Measurements from ENCODE around the gene TMEM132D.

TMEM132D gene

GRCh38 chr12:129530984-129531383 lies 372.8 kb downstream of the TMEM132D start:
- DNase-seq, result no peak

DNA sequence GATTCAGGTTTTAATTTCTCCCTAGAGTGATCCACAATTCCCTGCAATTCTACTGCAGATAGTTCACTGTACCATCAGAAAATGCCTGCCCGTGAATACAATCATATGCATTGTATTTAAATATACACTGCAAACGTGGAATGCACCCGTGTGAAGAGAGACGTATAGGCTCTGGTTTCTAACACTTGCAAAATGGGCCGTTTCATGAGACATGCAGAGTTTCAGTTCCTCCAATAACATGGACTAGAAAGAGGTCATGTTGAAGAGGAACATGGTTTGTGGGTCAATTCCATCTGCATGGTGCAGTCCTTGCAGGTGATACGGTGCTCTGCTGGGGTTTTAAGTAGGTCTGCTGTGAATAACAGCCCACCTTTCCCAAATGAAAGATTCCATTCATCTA lies 373.3 kb downstream of the TMEM132D start:
- DNase-seq, result no peak

GRCh38 chr12:129527506-129527905 lies 376.3 kb downstream of the TMEM132D start:
- DNase-seq, result no peak

- no peak for DNase-seq
Observed at GRCh38 chr12:129523621-129524020, 380.2 kb downstream of the TMEM132D start.

- no peak for DNase-seq
Observed at GRCh38 chr12:129520739-129521138, 383.1 kb downstream of the TMEM132D start.

- DNase-seq, result no peak
Observed at GRCh38 chr12:129503802-129504201, 400.0 kb downstream of the TMEM132D start.

GRCh38 chr12:129496226-129496625 lies 407.6 kb downstream of the TMEM132D start:
- DNase-seq, result no peak

GRCh38 chr12:129494766-129495165 lies 409.1 kb downstream of the TMEM132D start:
- DNase-seq, result no peak

DNA sequence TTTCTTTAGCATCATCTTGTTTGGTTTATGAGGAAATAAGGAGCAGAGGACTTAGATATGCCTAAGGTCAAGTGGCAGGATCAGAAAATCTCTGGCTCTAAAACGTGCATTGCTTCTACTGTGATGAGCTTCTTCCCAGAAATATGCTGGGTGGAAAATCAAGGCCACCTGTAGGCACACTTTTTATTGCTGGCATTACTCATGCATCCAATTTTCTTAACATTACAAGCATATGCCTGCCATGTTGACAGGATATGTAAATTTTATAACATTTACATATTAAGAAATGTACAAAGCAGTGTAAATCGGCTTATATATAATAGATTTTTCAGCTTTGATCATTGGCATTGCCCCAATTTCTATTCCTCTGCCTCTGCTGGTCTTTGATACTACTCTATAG lies 409.6 kb downstream of the TMEM132D start:
- DNase-seq, result no peak

GRCh38 chr12:129489100-129489676 lies 414.6 kb downstream of the TMEM132D start:
- no peak for DNase-seq

GRCh38 chr12:129486931-129487330 lies 416.9 kb downstream of the TMEM132D start:
- no peak for DNase-seq

DNA sequence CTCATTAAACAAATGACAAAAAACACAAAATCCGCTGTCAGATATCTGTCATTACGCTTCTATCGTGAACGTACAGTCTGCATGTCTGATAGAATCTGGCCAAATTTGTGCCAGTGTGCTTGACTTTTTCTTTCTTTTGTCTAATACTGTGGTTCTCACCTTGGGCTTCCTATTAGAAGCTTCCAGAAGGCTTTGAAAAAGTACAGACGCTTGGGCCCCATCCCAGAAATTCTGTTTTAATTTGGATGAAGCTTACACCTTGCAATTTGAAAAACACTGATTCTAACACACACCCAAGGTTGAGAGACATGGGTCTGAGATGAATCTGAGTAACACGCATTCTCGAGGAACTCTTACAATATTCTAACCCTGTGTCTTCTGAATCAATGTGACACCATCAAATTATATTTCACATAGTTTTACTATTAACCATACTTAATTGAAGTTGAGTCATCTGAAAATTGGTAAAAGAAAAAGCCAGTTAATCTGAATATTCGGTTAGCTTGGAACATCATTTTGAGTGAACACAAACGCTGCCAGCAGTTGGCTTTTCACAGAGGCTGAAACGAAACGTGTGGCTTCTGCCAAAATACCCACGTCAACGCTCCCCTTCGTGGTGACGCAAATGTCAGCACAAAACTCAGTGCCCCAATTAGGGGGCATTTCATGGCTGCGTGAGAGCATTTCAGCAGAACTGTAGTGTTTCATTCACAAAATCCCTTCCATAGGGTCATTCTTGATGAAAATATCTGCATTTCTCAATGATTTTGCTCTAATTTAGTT lies 420.5 kb downstream of the TMEM132D start:
- no peak for DNase-seq

DNA sequence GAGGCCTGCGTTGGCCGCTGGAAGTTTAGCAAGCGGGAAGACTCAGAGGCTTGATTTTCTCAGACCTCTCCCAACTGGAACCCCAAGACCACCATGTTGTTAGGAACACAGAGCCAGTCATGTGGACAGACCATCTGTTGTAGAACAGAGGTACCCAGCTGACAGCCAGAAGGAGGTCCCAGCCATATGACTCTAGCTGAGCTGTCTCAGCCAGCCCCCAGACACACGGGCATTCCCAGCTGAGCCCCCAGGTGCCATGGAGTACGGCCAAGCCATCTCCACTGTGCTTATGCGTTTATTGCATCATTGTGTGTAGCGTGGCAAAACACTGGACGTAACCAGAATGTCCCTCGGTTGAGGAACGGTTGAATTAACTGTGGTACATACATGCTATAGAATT lies 421.9 kb downstream of the TMEM132D start:
- no peak for DNase-seq

DNA sequence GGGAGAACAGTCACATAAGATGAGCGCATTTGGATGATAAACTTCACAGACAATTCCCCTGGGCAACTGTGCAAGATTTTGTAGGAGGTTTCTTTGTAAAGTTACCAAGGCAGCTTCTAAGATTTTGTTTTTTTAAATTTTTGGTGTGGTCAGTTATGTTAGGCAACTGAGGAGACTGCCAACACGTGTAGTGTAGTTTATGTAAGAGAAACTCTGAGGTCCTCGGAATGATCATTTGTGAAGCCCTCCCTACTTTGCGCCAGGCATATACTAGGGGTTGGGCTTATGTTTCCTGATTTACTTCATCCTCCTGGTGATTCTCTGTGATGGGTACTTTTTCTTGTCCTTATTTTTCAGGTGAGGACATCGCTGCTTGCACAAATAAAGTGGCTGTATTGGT lies 433.6 kb downstream of the TMEM132D start:
- DNase-seq, result no peak

DNA sequence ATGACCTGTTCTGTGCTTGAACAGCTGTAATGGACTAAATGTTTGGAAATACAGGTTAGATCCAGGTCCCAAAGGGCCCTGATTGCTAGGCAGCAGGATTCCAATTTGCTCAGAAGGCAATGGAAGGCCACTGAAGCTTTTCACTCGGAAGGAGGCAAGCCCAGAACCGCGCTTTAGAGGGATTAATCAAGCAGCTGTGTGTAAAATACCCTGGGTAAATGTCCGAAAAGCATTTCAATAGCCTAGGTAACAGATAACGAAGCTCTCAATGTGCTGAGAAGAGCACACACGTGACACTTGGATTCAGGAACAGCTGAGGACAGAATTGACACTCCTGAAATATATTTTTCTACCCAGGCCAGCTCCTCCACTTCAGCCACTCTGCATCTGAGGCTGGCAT lies 436.1 kb downstream of the TMEM132D start:
- no peak for DNase-seq

DNA sequence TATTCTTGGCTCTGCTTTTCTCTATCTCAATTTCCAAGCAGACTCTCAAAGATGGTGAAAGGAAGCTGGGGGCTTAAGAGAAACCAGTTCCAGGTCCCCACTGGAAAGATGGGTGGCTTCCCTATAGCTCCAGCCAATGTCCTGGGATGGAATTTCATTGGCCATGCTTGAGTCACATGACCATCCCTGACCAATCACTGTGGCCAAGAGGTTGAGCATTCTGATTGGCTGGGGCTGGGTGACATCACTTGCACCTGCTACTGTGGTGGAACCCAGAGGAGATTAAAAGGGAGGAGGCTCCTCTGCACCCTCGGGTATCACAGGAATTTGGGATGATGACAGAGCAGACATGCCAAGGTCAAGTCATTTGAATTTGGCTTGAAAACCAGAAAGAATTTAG lies 436.5 kb downstream of the TMEM132D start:
- DNase-seq, result no peak

- DNase-seq, result no peak
Observed at GRCh38 chr12:129466499-129466898, 437.3 kb downstream of the TMEM132D start.

DNA sequence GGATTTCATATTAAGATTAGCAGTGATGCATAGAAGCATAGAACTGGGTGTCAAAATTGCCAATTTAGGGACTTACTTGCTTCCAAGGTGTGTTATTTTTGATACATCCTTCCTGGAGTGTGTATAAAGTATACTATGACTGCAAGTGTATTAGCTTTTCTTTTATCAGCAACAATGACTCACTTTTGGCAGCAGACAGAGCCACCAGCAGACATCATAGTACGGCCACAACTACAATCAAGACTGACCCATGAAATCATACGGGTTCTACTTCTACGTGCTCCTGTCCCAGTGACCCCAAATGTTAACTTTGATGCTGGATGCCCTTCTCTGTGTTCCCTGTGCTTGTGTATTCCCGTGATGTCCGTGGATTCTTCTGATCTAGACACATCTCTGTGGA lies 443.9 kb downstream of the TMEM132D start:
- DNase-seq, result no peak

DNA sequence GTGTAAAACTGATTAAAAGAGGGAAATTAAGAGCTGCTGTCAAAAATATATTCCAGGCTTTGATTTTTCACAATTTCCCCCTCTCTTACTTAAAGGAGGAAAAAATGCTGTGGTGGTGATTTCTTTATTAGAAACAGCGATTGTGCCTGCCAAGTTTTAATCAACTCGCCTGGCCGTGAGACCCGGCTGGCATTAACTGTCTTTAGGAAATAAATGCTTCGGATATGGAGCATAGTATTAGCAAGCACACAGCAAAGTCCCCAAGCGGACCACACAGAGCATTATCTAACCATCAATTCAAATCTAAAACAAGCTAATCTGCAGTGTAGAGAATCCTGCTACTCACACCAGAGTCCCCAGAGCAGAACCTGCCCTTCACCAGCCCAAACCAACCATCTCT lies 457.1 kb downstream of the TMEM132D start:
- DNase-seq, result no peak

DNA sequence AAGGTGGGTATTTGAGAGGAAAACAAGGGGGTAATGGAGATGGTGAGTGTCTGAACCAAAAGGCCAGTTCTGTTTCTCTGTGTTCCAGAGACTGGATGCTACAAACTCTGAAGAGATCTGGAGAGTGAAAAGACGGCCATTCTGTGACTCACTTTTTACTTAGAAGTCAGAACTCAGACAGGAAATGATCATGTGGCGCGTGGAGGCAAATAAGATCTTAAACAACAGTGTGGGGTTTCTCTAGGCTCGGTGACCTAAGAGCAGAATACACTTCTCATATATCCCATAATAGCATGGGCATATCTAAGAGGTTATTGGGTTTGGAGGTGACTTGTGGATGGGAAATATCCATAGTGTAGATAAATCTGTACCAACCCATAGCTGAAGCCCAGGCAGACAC lies 463.5 kb downstream of the TMEM132D start:
- DNase-seq, result no peak

GRCh38 chr12:129434790-129435189 lies 469.0 kb downstream of the TMEM132D start:
- DNase-seq, result no peak

DNA sequence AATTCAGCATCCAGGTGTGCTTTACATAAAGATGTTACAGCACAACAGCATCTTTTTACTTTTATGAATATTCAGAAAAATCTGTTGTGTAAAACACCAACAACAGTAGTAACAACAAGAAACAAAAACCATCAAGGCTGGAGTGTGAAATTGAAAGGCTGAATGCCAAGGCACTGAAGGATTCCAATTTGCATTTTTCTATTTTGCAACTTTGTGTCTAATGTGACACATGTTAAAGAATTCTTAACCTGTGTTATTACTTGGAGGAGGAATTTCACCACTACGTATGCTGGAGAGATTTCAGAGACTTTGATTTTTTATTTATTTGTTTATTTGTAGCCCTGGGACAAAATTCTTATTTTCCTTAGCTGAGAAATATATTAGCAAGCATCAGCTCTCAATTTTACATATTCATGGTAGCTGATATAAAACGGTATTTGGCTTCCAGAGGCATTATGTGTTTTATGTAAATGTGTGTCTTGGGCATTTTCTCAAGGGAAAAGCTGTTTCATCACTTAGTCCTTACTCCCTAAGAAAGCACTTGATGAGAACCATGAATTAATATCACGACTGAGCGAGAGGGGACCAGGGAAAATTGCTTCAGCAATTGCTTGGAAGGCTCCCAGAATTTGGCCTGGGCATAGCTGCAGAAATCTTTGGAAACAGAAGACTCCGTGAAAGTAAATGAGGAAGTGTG lies 475.4 kb downstream of the TMEM132D start:
- no peak for DNase-seq

- no peak for DNase-seq
Observed at GRCh38 chr12:129423041-129423580, 480.7 kb downstream of the TMEM132D start.

DNA sequence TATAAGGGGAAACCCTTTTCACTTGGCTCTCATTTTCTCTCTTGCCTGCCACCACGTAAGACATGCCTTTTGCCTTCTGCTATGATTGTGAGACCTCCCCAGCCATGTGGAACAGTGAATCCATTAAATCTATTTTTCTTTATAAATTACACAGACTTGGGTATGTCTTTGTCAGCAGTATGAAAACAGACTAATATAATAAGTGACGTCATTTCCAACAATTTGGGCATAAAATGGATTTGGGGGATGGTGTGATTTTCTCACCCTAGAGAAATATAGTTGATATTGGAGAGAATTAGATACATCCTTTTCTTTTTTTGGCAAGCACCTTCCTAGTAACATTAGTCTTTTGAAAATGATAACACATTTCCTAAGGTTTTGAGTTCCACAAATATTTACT lies 490.5 kb downstream of the TMEM132D start:
- no peak for DNase-seq

Measured in activated T-cell treated with anti-CD3 and anti-CD28 coated beads, Interleukin-2, amount 50 U/mL, for 48 hours (primary cell).